Memory B cell (primary cell): ENCODE measurements around the gene BPIFB3.
"Not testable (repeated sequence)": the region's sequence is repeated elsewhere in the genome, so short reads cannot be mapped to it uniquely, and the experiment has no call there.

ENCODE experiments used
- ATAC-seq: fragments of 150-1000 bp; cut with Tn5 transposase; 2 replicates; pipeline ENCODE4 v1.10.0; 2021; ENCODE audit warnings: low read depth, mild to moderate bottlenecking, moderate library complexity
- DNase-seq, 2 donors: peaks; one replicate each; pipeline ENCODE4 v3.0.0; 2022; ENCODE audit warnings: low spot score in 2 of 2
- H3K27ac Mint-ChIP-seq: one replicate; pipeline ENCODE4 v1.8.0; 2022; ENCODE audit warnings: mild to moderate bottlenecking, moderate library complexity, mixed read lengths
- H3K27me3 Mint-ChIP-seq: one replicate; pipeline ENCODE4 v1.8.0; 2022; ENCODE audit warnings: mixed read lengths
- H3K36me3 Mint-ChIP-seq: one replicate; pipeline ENCODE4 v1.8.0; 2022; ENCODE audit warnings: mild to moderate bottlenecking, mixed read lengths
- H3K4me1 Mint-ChIP-seq: one replicate; pipeline ENCODE4 v1.8.0; 2022; ENCODE audit warnings: mixed read lengths
- H3K4me3 Mint-ChIP-seq: one replicate; pipeline ENCODE4 v1.8.0; 2022; ENCODE audit warnings: mild to moderate bottlenecking, moderate library complexity, mixed read lengths
- H3K9me3 Mint-ChIP-seq: one replicate; pipeline ENCODE4 v1.8.0; 2022; ENCODE audit warnings: mixed read lengths

BPIFB3 gene

DNA sequence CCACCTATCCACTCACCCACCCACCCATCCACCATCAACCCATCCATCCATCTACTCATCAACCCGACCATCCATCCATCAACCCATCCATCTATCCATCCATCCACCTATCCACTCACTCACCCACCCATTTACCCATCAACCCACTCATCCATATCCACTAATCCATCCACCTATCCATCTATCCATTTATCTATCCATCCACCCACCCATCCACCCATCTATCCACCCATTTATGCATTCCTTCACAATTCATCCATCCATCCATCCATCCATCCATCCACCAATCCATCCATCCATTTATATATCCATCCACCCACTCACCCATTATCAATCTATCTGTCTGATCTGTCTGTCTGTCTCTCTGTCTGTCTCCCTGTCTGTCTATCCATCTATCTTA is 39.9 kb downstream of the BPIFB3 start:
- no peak overlapping the region for H3K4me3 Mint-ChIP-seq
- no peak overlapping the region for H3K27ac Mint-ChIP-seq
- H3K27me3 Mint-ChIP-seq = peaks cover 6% of the 10 kb centered on the region
- ATAC-seq = no peak
- H3K36me3 Mint-ChIP-seq = no peaks in the 10 kb centered on the region
- DNase-seq = no peak
- H3K4me1 Mint-ChIP-seq = peaks cover 2% of the 10 kb centered on the region
- peaks cover 4% of the 10 kb centered on the region for H3K9me3 Mint-ChIP-seq

DNA sequence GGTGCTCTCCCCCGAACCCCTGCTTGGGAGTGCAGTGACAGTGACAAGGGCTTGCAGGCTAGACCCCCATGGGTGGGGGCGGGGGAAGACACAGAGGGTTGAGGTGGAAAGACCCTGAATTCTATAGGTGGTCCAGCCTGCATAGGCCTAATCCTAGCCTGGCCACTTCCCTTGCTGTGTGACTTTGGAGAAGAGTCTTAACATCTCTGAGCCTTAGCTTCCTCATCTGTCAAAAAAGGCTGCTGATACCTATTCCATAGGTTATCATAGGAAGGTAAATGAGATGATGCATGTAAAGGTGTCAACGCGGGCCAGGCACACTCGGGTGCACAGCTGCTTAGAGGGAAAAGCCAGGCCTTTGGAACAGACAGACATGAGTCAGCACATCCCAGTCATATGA is 41.5 kb downstream of the BPIFB3 start:
- Mint-ChIP-seq H3K9me3 (peaks cover 4% of the 10 kb centered on the region), H3K27me3 (peaks cover 9% of the 10 kb centered on the region), H3K4me3 (no peak overlapping the region)

DNA sequence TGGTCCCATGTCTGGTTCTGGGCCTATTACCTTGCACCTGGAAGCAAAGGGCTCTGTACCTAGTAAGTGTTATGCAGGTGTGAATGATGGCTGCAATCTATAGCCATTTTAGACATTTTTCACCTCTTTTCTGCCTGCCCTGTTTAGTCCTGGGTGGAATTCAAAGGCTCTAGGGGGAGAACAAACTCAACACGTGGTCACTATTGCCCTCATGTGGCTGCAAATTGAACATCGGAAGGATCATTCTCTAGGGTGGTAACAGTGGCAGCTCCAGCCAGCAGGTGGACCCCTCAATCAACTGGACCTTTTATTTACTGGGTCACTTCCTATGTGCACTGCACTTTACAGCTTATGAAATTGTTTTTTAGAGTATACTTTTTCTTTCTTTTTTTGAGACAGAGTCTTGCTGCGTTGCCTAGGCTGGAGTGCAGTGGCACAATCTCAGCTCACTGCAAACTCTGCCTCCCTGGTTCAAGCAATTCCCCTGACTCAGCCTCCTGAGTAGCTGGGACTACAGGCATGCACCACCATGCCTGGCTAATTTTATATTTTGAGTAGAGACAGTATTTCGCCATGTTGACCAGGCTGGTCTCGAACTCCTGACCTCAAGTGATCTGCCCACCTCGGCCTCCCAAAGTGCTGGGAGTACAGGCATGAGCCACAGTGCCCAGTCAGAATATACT is 42.3 kb downstream of the BPIFB3 start:
- peak; percentile 67 for ATAC-seq
- peak overlapping the region; percentile 10 for H3K27ac Mint-ChIP-seq
- H3K27me3 Mint-ChIP-seq, H3K4me3 Mint-ChIP-seq, H3K4me1 Mint-ChIP-seq, H3K9me3 Mint-ChIP-seq, H3K36me3 Mint-ChIP-seq: not testable (repeated sequence)
- peak; percentile 29 to 36 for DNase-seq

More for the DNA sequence above, 41.5 kb downstream of the BPIFB3 start:
- Mint-ChIP-seq H3K36me3 (peaks cover 2% of the 10 kb centered on the region), H3K4me1 (peaks cover 2% of the 10 kb centered on the region), H3K27ac (no peak overlapping the region)
- no peak for DNase-seq
- ATAC-seq = no peak

DNA sequence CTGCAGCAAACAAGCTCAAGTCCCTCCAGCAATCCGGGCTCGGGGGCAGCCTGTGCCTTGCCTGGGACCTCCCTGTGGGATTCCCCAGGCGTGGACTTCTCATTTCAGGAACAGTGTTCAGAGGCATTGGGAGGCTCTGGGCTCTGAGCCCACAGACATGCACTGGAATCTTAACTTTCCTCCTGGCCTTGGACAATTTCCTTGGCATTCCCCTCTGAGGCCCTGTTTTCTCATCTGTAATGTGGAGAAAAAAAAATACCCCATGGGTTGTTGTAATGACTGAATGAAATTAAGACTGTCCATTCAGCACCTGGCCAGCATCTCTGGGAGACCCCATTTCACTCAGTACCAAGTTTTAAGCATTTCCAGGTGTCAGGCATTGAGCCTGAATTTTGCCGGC is 43.3 kb downstream of the BPIFB3 start:
- no peak overlapping the region for H3K27ac Mint-ChIP-seq
- H3K4me1 Mint-ChIP-seq = peaks cover 2% of the 10 kb centered on the region
- DNase-seq = no peak
- peaks cover 4% of the 10 kb centered on the region for H3K9me3 Mint-ChIP-seq
- H3K36me3 Mint-ChIP-seq = peaks cover 2% of the 10 kb centered on the region
- H3K4me3 Mint-ChIP-seq = no peak overlapping the region
- ATAC-seq = no peak
- peaks cover 11% of the 10 kb centered on the region for H3K27me3 Mint-ChIP-seq

DNA sequence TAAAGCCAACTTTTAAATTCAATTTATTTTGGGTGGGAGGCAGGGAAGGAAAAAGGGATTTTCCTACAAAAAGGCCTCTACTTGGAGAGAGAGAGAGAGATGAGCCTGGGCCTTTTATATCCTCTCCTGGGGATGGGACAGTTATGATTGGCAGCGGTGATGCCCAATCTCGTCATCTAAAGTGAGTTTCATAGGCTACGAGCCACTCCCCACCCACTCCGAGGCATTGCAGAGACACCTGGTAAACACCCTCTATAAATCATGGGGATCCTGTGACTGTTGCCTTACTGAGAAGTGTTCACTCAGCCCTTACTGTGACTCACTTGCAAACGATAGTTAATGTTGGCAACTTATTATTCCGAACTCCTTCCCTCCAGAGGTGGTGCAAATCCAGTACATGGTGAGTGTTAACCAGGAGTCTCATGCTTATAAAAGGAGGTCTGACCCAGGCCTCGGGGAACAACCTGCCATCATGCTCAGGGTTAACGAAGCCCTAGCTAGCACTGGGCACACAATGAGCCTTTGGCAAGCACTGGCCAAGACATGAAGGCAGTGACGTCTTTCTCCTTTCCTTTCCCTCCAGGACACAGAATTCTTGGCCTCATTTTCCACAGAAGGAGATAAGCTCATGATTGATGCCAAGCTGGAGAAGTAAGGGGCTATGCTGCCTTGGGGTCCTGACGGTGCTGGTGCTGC is 46.3 kb downstream of the BPIFB3 start:
- Mint-ChIP-seq H3K9me3 (no peaks in the 10 kb centered on the region), H3K27ac (no peak overlapping the region), H3K4me3 (no peak overlapping the region), H3K36me3 (peaks cover 2% of the 10 kb centered on the region), H3K4me1 (peaks cover 2% of the 10 kb centered on the region), H3K27me3 (peaks cover 9% of the 10 kb centered on the region)
- DNase-seq (no peak), ATAC-seq (no peak)

DNA sequence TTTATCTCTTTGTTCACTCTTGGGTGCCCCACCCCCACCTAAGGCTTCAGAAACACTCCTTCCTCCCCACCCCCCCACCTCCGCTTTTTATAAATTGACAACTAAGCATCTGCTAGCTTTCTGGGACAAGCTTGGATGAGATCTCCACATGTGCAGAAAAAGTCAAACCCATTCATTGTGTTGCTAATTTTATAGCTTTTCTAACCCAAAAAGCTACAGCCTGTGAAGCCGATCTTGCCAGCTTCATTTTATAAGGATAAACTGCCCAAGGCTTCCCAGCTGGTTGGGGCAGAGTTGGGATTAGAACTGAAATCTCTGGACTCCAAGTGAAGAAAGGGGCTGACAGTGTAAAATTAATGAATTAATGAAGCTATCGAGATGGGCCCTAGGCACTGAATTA is 49.9 kb downstream of the BPIFB3 start:
- no peak overlapping the region for H3K27ac Mint-ChIP-seq
- no peaks in the 10 kb centered on the region for H3K4me1 Mint-ChIP-seq
- ATAC-seq (no peak), DNase-seq (no peak)
- peaks cover 2% of the 10 kb centered on the region for H3K36me3 Mint-ChIP-seq
- no peak overlapping the region for H3K4me3 Mint-ChIP-seq
- H3K27me3 Mint-ChIP-seq = peaks cover 9% of the 10 kb centered on the region
- no peaks in the 10 kb centered on the region for H3K9me3 Mint-ChIP-seq

DNA sequence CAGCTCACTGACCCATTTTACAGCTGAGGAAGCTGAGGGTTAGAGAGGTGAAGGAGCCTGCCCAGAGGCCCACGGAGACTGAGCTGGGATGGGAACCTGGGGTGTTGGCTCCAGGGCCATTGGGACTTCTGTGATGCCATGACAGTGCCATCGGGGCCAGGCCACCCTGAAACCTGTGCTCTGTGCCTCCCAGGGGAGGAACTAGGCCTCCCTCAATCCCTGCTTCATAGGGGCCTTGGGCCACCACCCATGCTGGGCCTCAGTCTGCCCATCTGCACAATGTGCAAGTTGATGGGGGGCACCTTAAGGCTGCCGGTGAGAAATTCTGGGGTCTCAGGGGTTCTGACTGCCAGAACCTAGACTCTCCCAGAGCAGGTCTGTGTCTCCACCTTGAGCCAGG is 50.6 kb downstream of the BPIFB3 start:
- Mint-ChIP-seq H3K4me3 (no peak overlapping the region), H3K9me3 (no peaks in the 10 kb centered on the region), H3K4me1 (no peaks in the 10 kb centered on the region), H3K27ac (no peak overlapping the region), H3K27me3 (peaks cover 9% of the 10 kb centered on the region), H3K36me3 (peaks cover 2% of the 10 kb centered on the region)
- ATAC-seq (no peak), DNase-seq (no peak)

DNA sequence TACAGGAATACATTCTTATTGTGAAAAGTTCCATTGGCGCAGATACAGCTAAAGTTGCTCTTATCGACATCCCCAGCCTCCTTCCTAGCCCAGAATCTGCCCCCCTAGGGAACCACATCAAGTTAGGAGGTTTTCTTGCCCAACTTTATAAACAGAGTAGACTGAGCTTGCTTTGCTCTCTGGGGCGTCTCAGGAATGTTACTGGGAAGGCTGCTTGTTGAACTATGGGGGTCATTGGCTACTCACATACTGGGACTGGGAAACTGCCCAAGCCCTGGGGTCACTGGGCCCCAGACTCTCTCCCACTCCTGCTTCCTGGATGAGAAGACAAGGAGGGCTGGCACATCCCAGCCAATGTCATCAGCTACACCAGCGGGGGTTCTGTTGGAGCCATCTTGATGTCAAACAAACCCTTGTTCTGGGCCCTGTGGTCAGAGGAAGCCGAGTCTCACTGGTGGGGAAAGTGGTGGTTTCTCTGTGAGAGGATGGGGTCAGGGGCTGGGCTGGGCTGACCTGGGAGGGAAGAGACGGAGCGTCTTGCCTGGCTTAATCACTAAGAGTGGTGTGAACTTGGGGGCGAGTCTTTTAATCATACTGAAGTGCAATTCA is 51.7 kb downstream of the BPIFB3 start:
- no peak for DNase-seq
- H3K27me3 Mint-ChIP-seq = peaks cover 6% of the 10 kb centered on the region
- ATAC-seq = no peak
- no peaks in the 10 kb centered on the region for H3K9me3 Mint-ChIP-seq
- H3K36me3 Mint-ChIP-seq = no peaks in the 10 kb centered on the region
- no peaks in the 10 kb centered on the region for H3K4me1 Mint-ChIP-seq
- H3K27ac Mint-ChIP-seq = no peak overlapping the region
- H3K4me3 Mint-ChIP-seq = no peak overlapping the region

DNA sequence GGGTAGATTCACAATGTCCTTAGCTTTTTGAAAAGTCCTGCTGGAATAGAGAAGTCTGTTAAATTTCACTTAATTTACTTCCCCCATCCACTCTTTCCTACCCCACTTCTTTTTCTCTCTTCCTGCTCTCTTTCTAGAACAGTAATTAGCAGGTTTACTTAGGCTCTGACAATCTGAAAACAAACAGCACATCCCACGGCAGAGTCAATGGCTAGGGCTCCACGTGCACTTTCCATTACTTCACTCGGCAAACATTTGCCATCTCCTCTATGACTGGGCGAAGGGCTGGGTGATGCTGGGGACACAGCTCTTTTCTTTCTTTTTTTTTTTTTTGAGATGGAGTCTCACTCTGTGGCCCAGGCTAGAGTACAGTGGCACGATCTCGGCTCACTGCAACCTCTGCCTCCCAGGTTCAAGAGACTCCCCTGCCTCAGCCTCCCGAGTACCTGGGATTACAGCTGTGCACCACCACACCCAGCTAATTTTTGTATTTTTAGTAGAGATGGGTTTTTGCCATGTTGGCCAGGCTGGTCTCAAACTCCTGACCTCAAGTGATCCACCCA is 52.4 kb downstream of the BPIFB3 start:
- not testable (repeated sequence) for DNase-seq, H3K9me3 Mint-ChIP-seq, H3K4me3 Mint-ChIP-seq, ATAC-seq, H3K27ac Mint-ChIP-seq, H3K36me3 Mint-ChIP-seq, H3K4me1 Mint-ChIP-seq, H3K27me3 Mint-ChIP-seq

DNA sequence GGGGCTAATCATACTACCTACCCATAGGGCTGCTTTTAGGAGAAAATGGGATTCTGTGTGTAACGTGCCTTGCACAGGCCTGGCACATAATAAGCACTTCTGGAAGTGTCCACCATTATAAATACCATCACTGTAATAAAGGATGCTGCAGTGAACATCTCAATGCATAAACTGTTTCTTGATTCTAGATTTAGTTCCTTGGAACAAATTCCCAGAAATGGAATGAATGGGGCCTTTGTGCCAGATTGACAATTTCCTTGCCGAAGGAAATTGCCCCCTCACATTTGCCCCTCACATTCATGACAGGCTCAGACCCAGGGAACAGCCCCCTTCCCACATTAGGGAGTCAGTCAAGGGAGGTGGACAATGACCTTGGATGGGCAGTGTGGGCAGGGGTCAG is 55.0 kb downstream of the BPIFB3 start:
- H3K4me3 Mint-ChIP-seq = no peak overlapping the region
- no peaks in the 10 kb centered on the region for H3K27me3 Mint-ChIP-seq
- H3K4me1 Mint-ChIP-seq = no peaks in the 10 kb centered on the region
- H3K27ac Mint-ChIP-seq = no peak overlapping the region
- no peak for DNase-seq
- ATAC-seq = no peak
- H3K9me3 Mint-ChIP-seq = no peaks in the 10 kb centered on the region
- H3K36me3 Mint-ChIP-seq = no peaks in the 10 kb centered on the region

DNA sequence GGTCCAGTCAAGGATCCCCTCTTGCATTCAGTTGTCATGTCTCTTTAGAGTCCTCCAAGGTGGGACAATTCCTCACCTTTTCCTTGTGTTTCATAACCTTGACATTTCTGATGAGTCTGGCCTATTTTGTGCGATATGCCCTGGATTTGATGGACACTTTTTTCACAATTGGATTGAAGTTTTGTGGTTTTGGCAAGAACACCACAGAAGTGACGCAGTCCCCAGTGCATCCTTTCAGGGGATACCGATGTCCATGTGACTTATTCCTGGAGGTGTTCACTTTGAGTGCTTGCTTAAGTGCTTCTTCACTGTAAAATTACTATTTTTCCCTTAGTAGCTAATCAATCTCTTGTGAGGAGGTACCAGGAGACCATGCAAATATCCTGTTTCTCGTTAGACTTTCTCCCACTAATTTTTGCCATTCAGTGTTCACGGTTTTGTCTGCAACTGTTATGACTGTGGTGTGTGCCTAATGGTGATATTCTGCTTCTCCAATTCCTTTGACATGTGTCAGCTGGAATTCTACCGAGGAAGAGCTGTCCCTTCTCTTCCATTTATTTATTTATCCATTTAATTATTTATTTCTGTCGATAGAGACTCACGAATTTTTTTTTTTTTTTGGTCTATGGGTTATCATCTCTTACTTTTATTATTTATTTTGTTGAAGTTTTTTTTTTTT is 56.6 kb downstream of the BPIFB3 start:
- H3K4me1 Mint-ChIP-seq = no peaks in the 10 kb centered on the region
- no peaks in the 10 kb centered on the region for H3K9me3 Mint-ChIP-seq
- no peaks in the 10 kb centered on the region for H3K36me3 Mint-ChIP-seq
- H3K4me3 Mint-ChIP-seq = no peak overlapping the region
- ATAC-seq (no peak), DNase-seq (no peak)
- H3K27ac Mint-ChIP-seq = no peak overlapping the region
- no peaks in the 10 kb centered on the region for H3K27me3 Mint-ChIP-seq

DNA sequence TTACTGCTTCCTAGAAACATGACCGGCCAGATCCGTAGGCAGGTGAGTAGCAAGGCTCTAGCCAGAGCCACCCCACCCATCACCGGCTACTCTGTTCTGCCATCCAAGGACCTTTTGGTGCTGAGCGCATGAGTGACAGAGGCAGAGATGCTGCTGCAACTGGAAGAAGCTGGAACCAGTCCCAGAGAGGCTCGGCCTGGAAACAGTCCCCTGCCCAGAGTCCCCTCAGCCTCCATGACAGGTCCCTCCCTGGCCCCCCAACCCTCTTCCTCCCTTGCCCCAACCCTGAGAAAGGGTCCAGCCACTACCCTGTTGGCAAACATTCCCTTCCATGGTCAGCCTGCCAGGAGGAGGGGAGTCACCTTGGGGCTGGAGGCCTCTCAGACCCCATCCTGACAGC is 57.6 kb downstream of the BPIFB3 start:
- Mint-ChIP-seq H3K9me3 (no peaks in the 10 kb centered on the region), H3K27ac (no peak overlapping the region), H3K27me3 (no peaks in the 10 kb centered on the region), H3K4me3 (no peak overlapping the region), H3K4me1 (no peaks in the 10 kb centered on the region), H3K36me3 (no peaks in the 10 kb centered on the region)
- ATAC-seq (no peak), DNase-seq (no peak)

DNA sequence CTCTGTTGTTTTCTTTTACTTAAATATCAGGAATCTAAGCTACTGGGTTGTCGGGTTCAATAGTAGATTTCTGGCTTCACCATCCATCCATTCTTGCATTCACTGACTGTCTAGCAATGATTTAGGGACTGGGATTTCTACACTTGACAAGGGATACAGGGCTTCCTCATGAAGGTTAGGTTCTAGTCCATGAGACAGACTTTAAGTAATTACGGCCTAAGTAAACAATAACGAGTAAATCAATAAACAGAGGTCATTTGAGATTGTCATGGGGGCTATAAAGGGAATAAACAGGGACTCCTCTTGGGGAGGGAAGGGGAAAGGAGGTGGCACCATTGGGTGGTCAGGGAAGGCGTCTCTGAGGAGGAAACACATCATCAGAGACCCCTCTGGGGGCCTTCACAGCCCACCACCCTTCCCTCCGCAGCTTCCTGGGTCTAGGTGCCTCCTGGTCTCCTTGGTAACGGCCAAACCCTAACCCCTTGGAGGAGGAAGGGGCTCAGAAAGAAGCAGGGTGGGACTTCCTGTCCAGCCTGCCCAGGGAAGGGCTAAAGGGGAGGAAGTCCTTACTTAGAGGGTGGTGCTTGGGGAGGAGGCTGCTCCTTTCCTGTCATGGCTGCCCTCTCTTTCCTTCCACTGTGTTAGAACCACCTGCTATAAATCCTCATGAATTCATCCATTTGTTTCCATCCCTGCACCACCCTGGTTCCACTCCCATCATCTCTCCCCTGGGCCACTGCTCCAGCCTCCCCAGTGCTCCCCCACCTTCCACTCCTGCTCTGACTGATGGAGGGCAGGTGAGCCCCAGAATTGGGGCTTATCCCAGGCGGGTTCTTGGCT is 59.1 kb downstream of the BPIFB3 start:
- no peak overlapping the region for H3K27ac Mint-ChIP-seq
- H3K36me3 Mint-ChIP-seq = no peaks in the 10 kb centered on the region
- no peak overlapping the region for H3K4me3 Mint-ChIP-seq
- H3K27me3 Mint-ChIP-seq = no peaks in the 10 kb centered on the region
- no peaks in the 10 kb centered on the region for H3K9me3 Mint-ChIP-seq
- DNase-seq = no peak
- H3K4me1 Mint-ChIP-seq = no peaks in the 10 kb centered on the region
- ATAC-seq = no peak
